ENCODE measurements around the gene PSMB3.
"Not testable (repeated sequence)": the region's sequence is repeated elsewhere in the genome, so short reads cannot be mapped to it uniquely, and the experiment has no call there.

The PSMB3 gene

DNA sequence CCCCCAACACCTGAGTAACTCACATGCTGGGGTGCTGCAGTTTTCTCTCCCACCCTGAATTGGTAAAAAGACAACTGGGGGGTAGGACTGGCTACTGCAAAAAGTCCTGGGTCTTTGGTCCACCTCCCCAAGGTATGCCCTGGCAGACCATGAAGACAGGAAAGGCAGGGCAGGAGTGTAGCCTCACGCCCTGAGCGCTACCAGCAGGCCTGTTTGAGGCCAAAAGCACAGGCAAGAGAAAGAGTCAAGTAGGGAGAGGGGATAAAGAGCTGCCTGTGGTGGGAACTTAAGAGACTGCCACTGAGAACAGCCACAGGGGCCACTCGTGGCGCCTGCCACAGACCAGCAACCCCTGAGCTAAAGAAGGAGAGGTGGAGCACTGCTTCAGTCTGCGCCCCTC is 13.8 kb downstream of the PSMB3 start:
- TF ChIP-seq, protein P1, sequence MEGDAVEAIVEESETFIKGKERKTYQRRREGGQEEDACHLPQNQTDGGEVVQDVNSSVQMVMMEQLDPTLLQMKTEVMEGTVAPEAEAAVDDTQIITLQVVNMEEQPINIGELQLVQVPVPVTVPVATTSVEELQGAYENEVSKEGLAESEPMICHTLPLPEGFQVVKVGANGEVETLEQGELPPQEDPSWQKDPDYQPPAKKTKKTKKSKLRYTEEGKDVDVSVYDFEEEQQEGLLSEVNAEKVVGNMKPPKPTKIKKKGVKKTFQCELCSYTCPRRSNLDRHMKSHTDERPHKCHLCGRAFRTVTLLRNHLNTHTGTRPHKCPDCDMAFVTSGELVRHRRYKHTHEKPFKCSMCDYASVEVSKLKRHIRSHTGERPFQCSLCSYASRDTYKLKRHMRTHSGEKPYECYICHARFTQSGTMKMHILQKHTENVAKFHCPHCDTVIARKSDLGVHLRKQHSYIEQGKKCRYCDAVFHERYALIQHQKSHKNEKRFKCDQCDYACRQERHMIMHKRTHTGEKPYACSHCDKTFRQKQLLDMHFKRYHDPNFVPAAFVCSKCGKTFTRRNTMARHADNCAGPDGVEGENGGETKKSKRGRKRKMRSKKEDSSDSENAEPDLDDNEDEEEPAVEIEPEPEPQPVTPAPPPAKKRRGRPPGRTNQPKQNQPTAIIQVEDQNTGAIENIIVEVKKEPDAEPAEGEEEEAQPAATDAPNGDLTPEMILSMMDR (conservative IDR thresholded peaks at IDR 0.05): no peak
- H3K27ac ChIP-seq: no peak overlapping the region

GRCh38 chr17:38768417-38768816 is 15.9 kb downstream of the PSMB3 start:
- TF ChIP-seq, protein P1 (conservative IDR thresholded peaks at IDR 0.05): no peak
- no peak overlapping the region for H3K27ac ChIP-seq

DNA sequence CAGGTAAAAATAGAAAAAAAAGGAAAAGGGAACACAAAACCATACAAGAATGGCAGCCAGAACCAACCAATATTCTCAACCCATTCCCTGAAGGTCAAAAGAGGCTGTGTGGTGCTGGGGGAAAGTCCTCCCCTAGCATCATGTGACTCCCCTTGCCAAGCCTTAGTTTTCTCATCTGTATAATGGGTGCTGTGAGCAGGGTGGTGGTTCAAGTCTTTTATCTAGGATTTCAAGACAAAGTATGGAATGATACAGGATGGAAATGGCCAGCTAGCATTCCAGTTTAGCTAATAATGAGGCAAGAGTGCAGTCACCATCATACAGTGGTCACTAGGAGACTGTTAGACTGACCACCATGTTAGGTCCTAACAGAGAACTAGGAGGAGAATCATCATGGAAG is 20.7 kb downstream of the PSMB3 start:
- TF ChIP-seq, protein P1 (conservative IDR thresholded peaks at IDR 0.05): no peak
- no peak overlapping the region for H3K27ac ChIP-seq

GRCh38 chr17:38777641-38778250 is 25.2 kb downstream of the PSMB3 start:
- no peak overlapping the region for H3K27ac ChIP-seq
- TF ChIP-seq, protein P1 (conservative IDR thresholded peaks at IDR 0.05): no peak

DNA sequence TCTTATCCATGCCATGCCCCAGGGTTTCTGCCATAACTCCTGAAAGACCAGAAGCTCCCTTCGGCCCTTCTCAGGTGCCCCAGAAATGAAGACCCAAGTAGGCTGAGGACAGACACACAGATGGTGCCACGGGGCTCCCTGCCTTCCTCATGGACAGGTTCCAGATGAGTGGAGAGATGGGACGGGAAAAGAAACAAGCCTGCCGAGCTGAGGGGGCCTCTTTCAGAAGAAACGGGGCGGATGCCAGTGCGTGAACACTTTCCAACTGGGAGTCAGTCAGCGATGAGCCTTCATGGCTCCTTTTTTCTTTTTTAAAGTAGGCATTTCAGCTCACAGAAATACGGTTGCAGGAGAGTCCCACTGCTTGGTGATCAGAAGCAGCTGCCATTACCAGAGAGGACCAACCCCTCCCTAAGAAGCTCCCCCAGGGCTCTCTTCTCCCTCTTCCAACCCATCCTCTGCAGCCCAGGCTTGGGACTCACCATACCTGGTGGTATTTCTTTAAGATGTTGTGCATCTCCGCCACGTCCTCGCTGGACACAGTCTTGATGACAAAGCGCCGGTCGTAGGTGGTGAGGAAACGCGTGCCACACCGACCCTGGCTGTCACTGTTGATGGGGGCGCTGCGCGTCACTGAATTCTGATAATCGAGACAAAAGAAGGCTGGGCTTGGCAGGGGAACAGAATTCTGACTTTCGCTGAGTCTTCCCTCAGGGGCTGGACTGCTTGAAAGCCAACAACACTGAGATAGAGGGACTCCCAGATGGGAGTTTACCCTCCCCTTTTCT is 27.6 kb downstream of the PSMB3 start:
- H3K27ac ChIP-seq: no peak overlapping the region
- TF ChIP-seq, protein P1 (conservative IDR thresholded peaks at IDR 0.05): no peak

GRCh38 chr17:38783227-38783626 is 30.7 kb downstream of the PSMB3 start:
- TF ChIP-seq, protein P1 (conservative IDR thresholded peaks at IDR 0.05): no peak

DNA sequence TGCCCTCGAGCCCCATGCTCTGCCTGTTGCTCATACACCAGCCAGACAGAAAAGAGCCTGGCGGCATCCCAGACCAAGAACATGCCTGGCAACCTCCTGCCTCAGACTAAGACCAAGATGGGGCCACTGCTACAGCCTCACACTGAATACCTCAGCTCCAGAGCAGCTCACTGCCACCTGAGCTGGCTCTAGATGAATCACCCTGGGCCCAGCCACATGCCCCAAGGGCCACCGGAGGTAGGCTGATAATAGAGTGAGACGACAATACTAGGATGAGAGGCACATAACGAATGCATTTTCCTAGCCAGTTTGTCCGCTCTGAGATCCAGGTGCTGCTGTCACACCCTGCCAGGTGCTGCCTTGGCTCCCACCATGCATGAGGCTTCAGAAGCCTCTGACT is 33.8 kb downstream of the PSMB3 start:
- TF ChIP-seq, protein P1 (conservative IDR thresholded peaks at IDR 0.05): no peak
- no peak overlapping the region for H3K27ac ChIP-seq

More at GRCh38 chr17:38783227-38783626, 30.7 kb downstream of the PSMB3 start:
- no peak overlapping the region for H3K27ac ChIP-seq

DNA sequence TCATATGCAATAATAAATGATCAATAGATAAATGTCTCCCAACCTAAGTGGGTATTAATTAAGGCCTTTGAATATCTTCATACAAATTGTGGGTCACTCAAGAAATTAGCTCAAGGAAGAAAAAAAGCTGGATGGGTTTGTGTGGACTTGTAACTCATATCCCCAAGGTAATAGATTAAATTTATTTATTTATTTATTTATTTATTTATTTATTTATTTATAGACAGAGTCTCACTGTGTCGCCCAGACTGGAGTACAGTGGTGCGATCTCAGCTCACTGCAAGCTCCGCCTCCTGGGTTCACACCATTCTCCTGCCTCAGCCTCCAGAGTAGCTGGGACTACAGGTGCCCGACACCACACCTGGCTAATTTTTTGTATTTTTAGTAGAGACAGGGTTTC is 35.5 kb downstream of the PSMB3 start:
- not testable (repeated sequence) for H3K27ac ChIP-seq
